Glutamatergic neuron (in vitro differentiated cells): Measurements from ENCODE around the gene PI3. TPM values are rescaled to one million over a fixed set of nuclear protein-coding genes. Genes with fewer than 3 reads are reported as not detected.

Experiments used
- DNase-seq: peaks from one replicate; pipeline ENCODE4 v3.0.0; 2022
- H3K27ac Mint-ChIP-seq: one replicate; pipeline ENCODE4 v1.8.0; 2020; ENCODE audit warnings: mild to moderate bottlenecking, mixed read lengths, inconsistent platforms; ENCODE audit not compliant: unreplicated experiment
- H3K27me3 Mint-ChIP-seq: one replicate; pipeline ENCODE4 v1.8.0; 2020; ENCODE audit warnings: mild to moderate bottlenecking, moderate library complexity, mixed read lengths, inconsistent platforms; ENCODE audit not compliant: unreplicated experiment
- H3K36me3 Mint-ChIP-seq: one replicate; pipeline ENCODE4 v1.8.0; 2020; ENCODE audit warnings: mild to moderate bottlenecking, mixed read lengths, inconsistent platforms; ENCODE audit not compliant: unreplicated experiment
- H3K4me1 Mint-ChIP-seq: one replicate; pipeline ENCODE4 v1.8.0; 2020; ENCODE audit warnings: mild to moderate bottlenecking, low read depth, mixed read lengths, inconsistent platforms; ENCODE audit not compliant: unreplicated experiment
- H3K4me3 Mint-ChIP-seq: one replicate; pipeline ENCODE4 v1.8.0; 2020; ENCODE audit warnings: mild to moderate bottlenecking, mixed read lengths, inconsistent platforms; ENCODE audit not compliant: unreplicated experiment
- H3K9me3 Mint-ChIP-seq: one replicate; pipeline ENCODE4 v1.8.0; 2020; ENCODE audit warnings: mild to moderate bottlenecking, moderate library complexity, mixed read lengths, inconsistent platforms; ENCODE audit not compliant: unreplicated experiment
- total RNA-seq: library from RNA; stranded (reverse); fragmentation: NEBNext Ultra II Directional; extraction: Animal tissue kit (Norgen Biotek cat#: 25700); gene quantifications from one replicate; pipeline ENCODE4 v1.2.1, GENCODE V29; 2021; ENCODE audit not compliant: unreplicated experiment
- TF ChIP-seq, protein P1 (sequence below): fragments of 200-600 bp; sonication (generic); IDR thresholded peaks from one replicate; pipeline ENCODE4 v1.5.0; 2021; ENCODE audit not compliant: partially characterized antibody, unreplicated experiment

Gene PI3
- total RNA-seq, 1 donor from 2014 or later, result not detected

DNA sequence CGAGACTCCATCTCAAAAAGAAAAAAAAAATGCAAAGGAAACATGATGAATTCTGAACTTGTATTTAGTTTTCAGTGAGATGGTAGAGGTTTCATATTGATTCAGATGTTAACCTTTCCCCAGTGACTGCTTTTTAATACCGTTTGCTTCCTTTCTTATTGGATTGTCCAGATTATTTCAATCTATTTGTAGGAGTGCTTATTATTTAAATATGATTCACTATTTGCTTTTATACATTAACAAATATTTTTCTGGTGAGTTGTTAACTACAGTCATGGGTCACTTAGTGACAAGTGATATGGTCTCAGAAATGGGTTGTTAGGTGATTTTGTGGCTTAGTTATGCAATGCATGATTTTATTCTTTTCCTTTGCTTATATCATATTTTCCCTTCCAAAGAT lies 8.4 kb downstream of the PI3 start:
- Mint-ChIP-seq H3K27ac (no peak overlapping the region), H3K27me3 (no peaks in the 10 kb centered on the region), H3K36me3 (no peaks in the 10 kb centered on the region), H3K9me3 (no peaks in the 10 kb centered on the region), H3K4me1 (no peaks in the 10 kb centered on the region), H3K4me3 (no peak overlapping the region)
- DNase-seq, result no peak
- TF ChIP-seq, protein P1, sequence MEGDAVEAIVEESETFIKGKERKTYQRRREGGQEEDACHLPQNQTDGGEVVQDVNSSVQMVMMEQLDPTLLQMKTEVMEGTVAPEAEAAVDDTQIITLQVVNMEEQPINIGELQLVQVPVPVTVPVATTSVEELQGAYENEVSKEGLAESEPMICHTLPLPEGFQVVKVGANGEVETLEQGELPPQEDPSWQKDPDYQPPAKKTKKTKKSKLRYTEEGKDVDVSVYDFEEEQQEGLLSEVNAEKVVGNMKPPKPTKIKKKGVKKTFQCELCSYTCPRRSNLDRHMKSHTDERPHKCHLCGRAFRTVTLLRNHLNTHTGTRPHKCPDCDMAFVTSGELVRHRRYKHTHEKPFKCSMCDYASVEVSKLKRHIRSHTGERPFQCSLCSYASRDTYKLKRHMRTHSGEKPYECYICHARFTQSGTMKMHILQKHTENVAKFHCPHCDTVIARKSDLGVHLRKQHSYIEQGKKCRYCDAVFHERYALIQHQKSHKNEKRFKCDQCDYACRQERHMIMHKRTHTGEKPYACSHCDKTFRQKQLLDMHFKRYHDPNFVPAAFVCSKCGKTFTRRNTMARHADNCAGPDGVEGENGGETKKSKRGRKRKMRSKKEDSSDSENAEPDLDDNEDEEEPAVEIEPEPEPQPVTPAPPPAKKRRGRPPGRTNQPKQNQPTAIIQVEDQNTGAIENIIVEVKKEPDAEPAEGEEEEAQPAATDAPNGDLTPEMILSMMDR, result no peak

- Mint-ChIP-seq H3K27me3 (no peaks in the 10 kb centered on the region), H3K4me3 (no peak overlapping the region), H3K4me1 (no peaks in the 10 kb centered on the region), H3K27ac (no peak overlapping the region), H3K36me3 (no peaks in the 10 kb centered on the region), H3K9me3 (no peaks in the 10 kb centered on the region)
- no peak for DNase-seq
- TF ChIP-seq, protein P1, result no peak
Observed at GRCh38 chr20:45187693-45188092, 13.0 kb downstream of the PI3 start.

DNA sequence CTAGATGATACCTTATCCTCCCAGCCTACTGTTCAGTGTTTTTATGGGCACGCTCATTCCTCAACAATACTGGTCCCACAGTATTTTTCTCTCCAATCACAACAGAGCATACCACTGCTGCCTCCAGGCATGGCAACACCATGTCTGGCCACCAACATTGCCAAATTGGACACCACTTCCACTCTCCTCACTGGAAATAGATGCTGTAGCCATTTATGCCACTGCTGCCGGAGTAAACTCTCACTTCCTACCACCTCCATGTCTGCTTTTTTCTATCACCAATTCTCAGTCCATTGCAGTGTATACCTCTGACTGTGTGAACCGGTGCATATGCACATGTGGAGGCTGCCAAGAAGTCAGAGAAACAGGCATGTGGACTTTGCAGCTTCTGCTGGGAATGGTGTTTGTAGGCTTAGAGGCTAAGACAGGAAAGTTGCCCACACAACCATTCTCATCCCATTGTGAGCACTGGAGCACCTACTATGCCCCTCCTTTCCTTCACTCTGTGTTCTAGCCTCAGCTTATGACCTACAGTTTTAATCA lies 14.4 kb downstream of the PI3 start:
- Mint-ChIP-seq H3K27me3 (no peaks in the 10 kb centered on the region), H3K4me3 (no peak overlapping the region), H3K9me3 (no peaks in the 10 kb centered on the region), H3K27ac (no peak overlapping the region), H3K4me1 (no peaks in the 10 kb centered on the region), H3K36me3 (no peaks in the 10 kb centered on the region)
- TF ChIP-seq, protein P1, result no peak
- DNase-seq, result no peak

DNA sequence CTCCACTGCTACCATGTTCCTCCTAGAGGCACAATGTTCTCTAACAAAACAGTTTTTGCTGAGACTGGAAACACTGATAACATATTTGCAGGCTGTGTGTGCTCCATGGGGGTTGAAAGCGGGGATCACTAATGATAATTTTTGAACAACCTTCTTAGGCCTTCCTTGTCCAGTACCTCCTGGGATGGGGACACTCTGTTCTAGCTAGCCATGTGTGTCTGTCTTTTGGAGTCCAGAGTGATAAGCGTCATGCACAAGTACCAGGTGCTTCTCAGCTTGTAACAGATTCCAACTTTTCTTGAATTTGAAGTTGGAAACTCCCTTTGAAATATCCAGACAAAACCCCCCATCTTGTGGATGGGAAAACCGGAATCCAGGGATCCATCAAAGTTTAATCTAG lies 15.2 kb downstream of the PI3 start:
- no peaks in the 10 kb centered on the region for H3K9me3 Mint-ChIP-seq
- no peaks in the 10 kb centered on the region for H3K36me3 Mint-ChIP-seq
- no peak overlapping the region for H3K27ac Mint-ChIP-seq
- H3K4me1 Mint-ChIP-seq, result no peaks in the 10 kb centered on the region
- H3K4me3 Mint-ChIP-seq, result no peak overlapping the region
- TF ChIP-seq, protein P1, result no peak
- no peak for DNase-seq
- no peaks in the 10 kb centered on the region for H3K27me3 Mint-ChIP-seq

DNA sequence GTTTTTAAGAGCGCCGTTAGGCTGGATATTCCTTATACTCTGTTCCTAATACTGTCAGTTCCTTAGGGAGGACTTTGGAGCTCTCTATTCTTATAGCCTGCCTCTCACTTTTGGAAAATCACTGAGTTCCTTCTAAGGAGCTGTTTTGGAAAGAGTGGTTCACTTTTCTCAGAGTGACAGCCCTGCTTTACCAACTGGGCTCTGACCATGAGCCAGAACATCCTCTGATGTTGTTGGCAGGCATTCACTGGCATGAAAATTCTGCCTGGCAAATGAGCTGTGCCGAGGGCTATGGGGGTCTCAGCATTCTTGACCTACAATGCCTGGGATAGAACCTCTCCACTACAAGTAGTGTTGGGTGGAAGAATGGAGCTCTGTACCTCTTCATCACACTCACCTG lies 17.2 kb downstream of the PI3 start:
- Mint-ChIP-seq H3K9me3 (no peaks in the 10 kb centered on the region), H3K4me3 (no peak overlapping the region), H3K36me3 (no peaks in the 10 kb centered on the region), H3K27ac (no peak overlapping the region), H3K27me3 (no peaks in the 10 kb centered on the region), H3K4me1 (no peaks in the 10 kb centered on the region)
- no peak for DNase-seq
- TF ChIP-seq, protein P1, result no peak
